Kidney (tissue), 14 donors: ENCODE measurements around the gene SNRPA1. TPM values are rescaled to one million over a fixed set of nuclear protein-coding genes. Genes with fewer than 3 reads are reported as not detected.

Source experiments
- DNase-seq, 5 donors: peaks; one replicate each; pipeline ENCODE4 v3.0.0-alpha.2; 2013 to 2020
- FAIRE-seq: peaks from 2 replicates; lab custom pipeline; 2012; peaks lifted over from hg19 to GRCh38; lab: Jason Lieb, UNC
- H3K27ac ChIP-seq, 2 donors: one replicate each; pipeline ENCODE4 v1.7.0; 2013; ENCODE audit warnings: low read depth in 2 of 2, low read length in 2 of 2, inconsistent platforms in 1 of 2
- H3K27me3 ChIP-seq: one replicate; pipeline ENCODE4 v1.7.1; 2013; ENCODE audit warnings: low read length, inconsistent platforms; ENCODE audit not compliant: control insufficient read depth, insufficient read depth
- H3K36me3 ChIP-seq, 3 donors: one replicate each; pipeline versions ENCODE4 v1.7.0 to v1.7.1; 2013; ENCODE audit warnings: low read length in 3 of 3, control low read depth in 1 of 3, inconsistent platforms in 1 of 3; ENCODE audit not compliant: insufficient read depth in 3 of 3, control insufficient read depth in 2 of 3
- H3K4me1 ChIP-seq, 3 donors: one replicate each; pipeline versions ENCODE4 v1.7.0 to v1.7.1; 2013; ENCODE audit warnings: low read length in 3 of 3, inconsistent platforms in 1 of 3, low read depth in 1 of 3; ENCODE audit not compliant: control insufficient read depth in 2 of 3, insufficient read depth in 2 of 3
- H3K4me3 ChIP-seq, 3 donors: one replicate each; pipeline versions ENCODE4 v1.7.0 to v1.8.1; 2013; ENCODE audit warnings: low read length in 3 of 3, control low read depth in 1 of 3, inconsistent platforms in 1 of 3
- H3K9ac ChIP-seq, 3 donors: one replicate each; pipeline versions ENCODE4 v1.7.0 to v1.7.1; 2013; ENCODE audit warnings: low read length in 3 of 3, control low read depth in 1 of 3, inconsistent platforms in 1 of 3
- H3K9me3 ChIP-seq, 3 donors: one replicate each; pipeline versions ENCODE4 v1.7.0 to v1.7.1; 2013; ENCODE audit warnings: low read length in 3 of 3, control low read depth in 1 of 3, inconsistent platforms in 1 of 3; ENCODE audit not compliant: control insufficient read depth in 2 of 3, insufficient read depth in 1 of 3
- intact Hi-C: fragments of 100-400 bp; cut with DNase I; formaldehyde crosslinking; loops from one replicate; pipeline ENCODE4 v1.11.1; 2022
- polyA plus RNA-seq: library from polyadenylated mRNA; stranded (reverse); fragments of 350-450 nt; fragmentation: Illumina TruSeq; extraction: RNeasy Lipid Tissue Mini Kit (QIAGEN cat#74804); gene quantifications from one replicate; pipeline ENCODE4 v1.2.3, GENCODE V29; 2014; ENCODE audit warnings: low read depth, low replicate concordance; ENCODE audit not compliant: insufficient read depth
- total RNA-seq: library from RNA; stranded (reverse); fragmentation: NEBNext Ultra II Directional; extraction: Animal tissue kit (Norgen Biotek cat#: 25700); gene quantifications from one replicate; pipeline ENCODE4 v1.2.1, GENCODE V29; 2021
- TF ChIP-seq, protein P1 (sequence below): IDR thresholded peaks from 3 replicates; pipeline ENCODE4 v1.5.1; 2012; ENCODE audit warnings: mild to moderate bottlenecking, moderate library complexity, borderline replicate concordance; ENCODE audit not compliant: insufficient read depth; ENCODE audit errors: extremely low read depth
- donor health status: control.
- donor health status: control.
- donor health status: control.
- donor health status: control.
- donor health status: control.
- donor health status: DM: yes; HTN: yes; CAD: no.
- donor health status: Normal renal cell carcinoma (clear cell type).

SNRPA1 gene
- total and polyA plus RNA-seq, 2 donors from 2014 or later, result 40.0 to 44.9 TPM

DNA sequence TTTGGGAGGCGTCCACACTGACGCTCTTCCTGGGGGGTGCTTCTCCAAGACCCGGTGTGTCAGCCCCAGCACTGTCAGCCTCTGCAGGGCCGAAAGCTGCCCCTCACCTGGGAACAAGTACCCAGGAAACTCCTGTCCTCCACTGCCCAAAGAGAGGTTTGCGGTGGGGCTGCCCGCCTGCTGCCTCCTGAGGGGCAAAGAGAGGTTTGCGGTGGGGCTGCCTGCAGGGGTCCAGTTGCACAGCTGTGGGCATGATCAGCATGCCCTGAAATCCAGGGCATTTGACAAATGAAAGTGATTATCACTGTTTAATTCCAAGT is 15.1 kb upstream of the SNRPA1 start:
- FAIRE-seq (no peak), DNase-seq (peak in 1 of 5 donors; percentile 48)

GRCh38 chr15:101309436-101310160 is 14.6 kb upstream of the SNRPA1 start:
- intact Hi-C loops, result loop anchor here (10.0 kb wide), 1 partner anchor 55 kb away; no protein-coding TSS in a partner anchor
- H3K9me3 ChIP-seq, result no peaks in the 10 kb centered on the region
- peak in 3 of 5 donors; percentile 6 to 60 (median 22) for DNase-seq

More for the DNA sequence above, 15.1 kb upstream of the SNRPA1 start:
- no peaks in the 10 kb centered on the region for H3K36me3 ChIP-seq
- no peak overlapping the region for H3K9ac ChIP-seq
- no peaks in the 10 kb centered on the region for H3K4me1 ChIP-seq
- H3K27me3 ChIP-seq, result no peaks in the 10 kb centered on the region
- TF ChIP-seq, protein P1, sequence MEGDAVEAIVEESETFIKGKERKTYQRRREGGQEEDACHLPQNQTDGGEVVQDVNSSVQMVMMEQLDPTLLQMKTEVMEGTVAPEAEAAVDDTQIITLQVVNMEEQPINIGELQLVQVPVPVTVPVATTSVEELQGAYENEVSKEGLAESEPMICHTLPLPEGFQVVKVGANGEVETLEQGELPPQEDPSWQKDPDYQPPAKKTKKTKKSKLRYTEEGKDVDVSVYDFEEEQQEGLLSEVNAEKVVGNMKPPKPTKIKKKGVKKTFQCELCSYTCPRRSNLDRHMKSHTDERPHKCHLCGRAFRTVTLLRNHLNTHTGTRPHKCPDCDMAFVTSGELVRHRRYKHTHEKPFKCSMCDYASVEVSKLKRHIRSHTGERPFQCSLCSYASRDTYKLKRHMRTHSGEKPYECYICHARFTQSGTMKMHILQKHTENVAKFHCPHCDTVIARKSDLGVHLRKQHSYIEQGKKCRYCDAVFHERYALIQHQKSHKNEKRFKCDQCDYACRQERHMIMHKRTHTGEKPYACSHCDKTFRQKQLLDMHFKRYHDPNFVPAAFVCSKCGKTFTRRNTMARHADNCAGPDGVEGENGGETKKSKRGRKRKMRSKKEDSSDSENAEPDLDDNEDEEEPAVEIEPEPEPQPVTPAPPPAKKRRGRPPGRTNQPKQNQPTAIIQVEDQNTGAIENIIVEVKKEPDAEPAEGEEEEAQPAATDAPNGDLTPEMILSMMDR, result no peak
- no peaks in the 10 kb centered on the region for H3K9me3 ChIP-seq
- no peak overlapping the region for H3K4me3 ChIP-seq
- H3K27ac ChIP-seq, result no peak overlapping the region
- intact Hi-C loops, result no loop called here

GRCh38 chr15:101308604-101309435 is 13.8 kb upstream of the SNRPA1 start:
- Histone ChIP-seq H3K4me1 (no peaks in the 10 kb centered on the region), H3K4me3 (no peak overlapping the region), H3K9ac (no peak overlapping the region), H3K36me3 (no peaks in the 10 kb centered on the region), H3K27ac (no peak overlapping the region), H3K27me3 (no peaks in the 10 kb centered on the region), H3K9me3 (no peaks in the 10 kb centered on the region)
- FAIRE-seq, result no peak
- DNase-seq, result peak in 2 of 5 donors; percentile 4 to 22
- intact Hi-C loops, result loop anchor here (10.0 kb wide), 1 partner anchor 56 kb away; no protein-coding TSS in a partner anchor
- TF ChIP-seq, protein P1, result no peak

More at GRCh38 chr15:101309436-101310160, 14.6 kb upstream of the SNRPA1 start:
- H3K4me1 ChIP-seq, result no peaks in the 10 kb centered on the region
- H3K9ac ChIP-seq, result no peak overlapping the region
- TF ChIP-seq, protein P1, result no peak
- no peaks in the 10 kb centered on the region for H3K27me3 ChIP-seq
- FAIRE-seq, result no peak
- no peak overlapping the region for H3K27ac ChIP-seq
- no peaks in the 10 kb centered on the region for H3K36me3 ChIP-seq
- no peak overlapping the region for H3K4me3 ChIP-seq
